ENCODE data around the gene ARHGAP26. TPM values are rescaled to one million over a fixed set of nuclear protein-coding genes. Genes with fewer than 3 reads are reported as not detected.

Gene ARHGAP26
- total and polyA plus RNA-seq, 2 experiments from 2014 or later: 9.5 to 16.8 TPM

- TF ChIP-seq CREB1 (CRISPR knock-in tag; IDR thresholded peaks at IDR 0.05; ENCODE audit: low read depth) (no peak), JUNB (IDR thresholded peaks at IDR 0.05; ENCODE audit: unreplicated experiment) (no peak), STAT1 (IDR thresholded peaks at IDR 0.05; ENCODE audit: unreplicated experiment) (no peak), ZNF331 (CRISPR knock-in tag; IDR thresholded peaks at IDR 0.05; ENCODE audit: low read depth) (no peak), ZNF114 (CRISPR knock-in tag; IDR thresholded peaks at IDR 0.05) (no peak), ETS1 (IDR thresholded peaks at IDR 0.05) (no peak)
Measured at GRCh38 chr5:142820447-142820846, 50.3 kb downstream of the ARHGAP26 start (continued).

- no peak for DNase-seq (ENCODE audit: low spot score)
- no peak overlapping the region for H3K27ac ChIP-seq (ENCODE audit: low read depth)
- H3F3A ChIP-seq (replicated peaks; ENCODE audit: low read depth): no peaks in the 10 kb centered on the region
- Mint-ChIP-seq H3K36me3 (ENCODE audit: low read depth) (no peaks in the 10 kb centered on the region), H3K27ac (no peak overlapping the region), H3K4me1 (peaks cover 41% of the 10 kb centered on the region), H3K9me3 (no peaks in the 10 kb centered on the region), H3K27me3 (ENCODE audit: insufficient read depth, low read depth, poor library complexity) (peaks cover 2% of the 10 kb centered on the region), H3K4me3 (no peak overlapping the region)
- no peak overlapping the region for H3K4me2 ChIP-seq
- ATAC-seq: no peak
- H3K4me3 ChIP-seq: no peak overlapping the region
- no peaks in the 10 kb centered on the region; the same call in none of the 2 replicates for H4K20me1 ChIP-seq (replicated peaks; ENCODE audit: insufficient read depth)
- H3K27me3 ChIP-seq (ENCODE audit: insufficient read depth): no peaks in the 10 kb centered on the region
- peaks cover 8% of the 10 kb centered on the region for H3K79me2 ChIP-seq (replicated peaks; ENCODE audit: insufficient read depth)
- H3K4me1 ChIP-seq (ENCODE audit: insufficient read depth): peaks cover 37% of the 10 kb centered on the region
- H2AFZ ChIP-seq: no peak overlapping the region
- H3K9me2 ChIP-seq (ENCODE audit: insufficient read depth): no peaks in the 10 kb centered on the region
- no peaks in the 10 kb centered on the region for H3K36me3 ChIP-seq (ENCODE audit: insufficient read depth)
- TF ChIP-seq REST (IDR thresholded peaks at IDR 0.05; ENCODE audit: unreplicated experiment) (no peak), EZH2 (IDR thresholded peaks at IDR 0.05; ENCODE audit: low read depth, unreplicated experiment) (no peak), ZNF462 (CRISPR knock-in tag; IDR thresholded peaks at IDR 0.05) (no peak), ZNF331 (CRISPR knock-in tag; IDR thresholded peaks at IDR 0.05; ENCODE audit: low read depth) (no peak), POLR2AphosphoS5 (IDR thresholded peaks at IDR 0.05; ENCODE audit: low read depth) (no peak), CTCF (conservative IDR thresholded peaks at IDR 0.05; ENCODE audit: low read depth in 2 of 2) (no peak), JUNB (IDR thresholded peaks at IDR 0.05; ENCODE audit: unreplicated experiment) (no peak), EZH2phosphoT487 (IDR thresholded peaks at IDR 0.05; ENCODE audit: unreplicated experiment) (no peak)
Measured at GRCh38 chr5:142821034-142821732, 51.0 kb downstream of the ARHGAP26 start.

Data from GM23338 (cell line).